DMS53 (cell line): ENCODE data around the gene TEF.
A peak's percentile ranks its signal among the peaks of the same experiment; 100 is the strongest.

Experiments
- DNase-seq: peaks from one replicate; lab custom pipeline; 2025; lab: John Stamatoyannopoulos, UW

The TEF gene

GRCh38 chr22:41381329-41382097 lies at the start of gene TEF:
Gene TEF, plus strand, starts transcription at chr22:41381942. Its CDS starts 103 bp downstream, at chr22:41382045.
- DNase-seq: peak; percentile 98

GRCh38 chr22:41332217-41332939 lies 49.4 kb upstream of the TEF start:
- no peak for DNase-seq

- no peak for DNase-seq
Observed at GRCh38 chr22:41333806-41334205, 47.9 kb upstream of the TEF start.

GRCh38 chr22:41334215-41334614 lies 47.5 kb upstream of the TEF start:
- no peak for DNase-seq

- DNase-seq: no peak
Observed at GRCh38 chr22:41334951-41335635, 46.6 kb upstream of the TEF start.

GRCh38 chr22:41338614-41339212 lies 43.0 kb upstream of the TEF start:
- DNase-seq: no peak

GRCh38 chr22:41339823-41340222 lies 41.9 kb upstream of the TEF start:
- DNase-seq: no peak

GRCh38 chr22:41340357-41340756 lies 41.4 kb upstream of the TEF start:
- no peak for DNase-seq

- no peak for DNase-seq
Observed at GRCh38 chr22:41341012-41341411, 40.7 kb upstream of the TEF start.

- no peak for DNase-seq
Observed at GRCh38 chr22:41341990-41342389, 39.8 kb upstream of the TEF start.

- no peak for DNase-seq
Observed at GRCh38 chr22:41343300-41343699, 38.4 kb upstream of the TEF start.

GRCh38 chr22:41343717-41344116 lies 38.0 kb upstream of the TEF start:
- no peak for DNase-seq

GRCh38 chr22:41344189-41344788 lies 37.5 kb upstream of the TEF start:
- no peak for DNase-seq

- no peak for DNase-seq
Observed at GRCh38 chr22:41345807-41346335, 35.9 kb upstream of the TEF start.

- DNase-seq: no peak
Observed at GRCh38 chr22:41347066-41347859, 34.5 kb upstream of the TEF start.

GRCh38 chr22:41348964-41349484 lies 32.7 kb upstream of the TEF start:
- DNase-seq: no peak

- DNase-seq: no peak
Observed at GRCh38 chr22:41350087-41350486, 31.7 kb upstream of the TEF start.

- no peak for DNase-seq
Observed at GRCh38 chr22:41351011-41351410, 30.7 kb upstream of the TEF start.

GRCh38 chr22:41352058-41352457 lies 29.7 kb upstream of the TEF start:
- DNase-seq: peak; percentile 73

- no peak for DNase-seq
Observed at GRCh38 chr22:41353862-41354575, 27.7 kb upstream of the TEF start.
